K562 (cell line): ENCODE results near the gene FFAR1. TPM values are rescaled to one million over a fixed set of nuclear protein-coding genes. Genes with fewer than 3 reads are reported as not detected.

Source experiments
- ATF3 ChIP-seq, 2 experiments: fragments of 450-650 bp in 1 of 2; sonication (generic) in 1 of 2; formaldehyde crosslinking in 1 of 2; IDR thresholded peaks in 1 of 2; conservative IDR thresholded peaks in 1 of 2; 2 replicates each; pipeline versions ENCODE4 v1.6.1 to v1.8.1; 2016 to 2023; ENCODE audit warnings: mild to moderate bottlenecking in 2 of 2, moderate library complexity in 2 of 2, inconsistent platforms in 1 of 2, missing genetic modification reagents in 1 of 2
- CXXC5 ChIP-seq: fragments of 250-450 bp; sonication (Bioruptor Pico); IDR thresholded peaks from 2 replicates; pipeline ENCODE4 v1.8.0; 2022; ENCODE audit warnings: inconsistent platforms, mild to moderate bottlenecking, moderate library complexity
- ESRRA ChIP-seq: fragments of 450-650 bp; IDR thresholded peaks from 2 replicates; pipeline ENCODE4 v1.6.1; 2014; ENCODE audit warnings: low read depth, mild to moderate bottlenecking, moderate library complexity, borderline replicate concordance
- FOXJ2 ChIP-seq: fragments of 200-800 bp; sonication (Bioruptor generic); IDR thresholded peaks from 2 replicates; pipeline ENCODE4 v1.6.1; 2016; ENCODE audit warnings: missing genetic modification characterization, missing compliant biosample characterization
- HDAC1 ChIP-seq, 2 experiments: fragments of 450-650 bp; IDR thresholded peaks; 2 replicates each; pipeline ENCODE4 v1.6.1; 2016 to 2017; ENCODE audit warnings: inconsistent platforms in 1 of 2, mild to moderate bottlenecking in 1 of 2, moderate library complexity in 1 of 2
- KLF1 ChIP-seq: fragments of 450-650 bp; IDR thresholded peaks from 2 replicates; pipeline ENCODE4 v1.6.1; 2016; ENCODE audit warnings: missing genetic modification characterization, missing compliant biosample characterization
- NCOA1 ChIP-seq: fragments of 450-650 bp; IDR thresholded peaks from 2 replicates; pipeline ENCODE4 v1.6.1; 2016; ENCODE audit warnings: low read depth
- TAL1 ChIP-seq: fragments of 450-650 bp; IDR thresholded peaks from 2 replicates; pipeline ENCODE4 v1.6.1; 2016; ENCODE audit warnings: mild to moderate bottlenecking
- TRIM24 ChIP-seq, 2 experiments: fragments of 450-650 bp; IDR thresholded peaks; 2 replicates each; pipeline ENCODE4 v1.6.1; 2016
- ZBTB7A ChIP-seq: IDR thresholded peaks from 2 replicates; pipeline ENCODE4 v1.6.1; 2011; ENCODE audit warnings: low read depth, mild to moderate bottlenecking, low read length, moderate library complexity, borderline replicate concordance; ENCODE audit not compliant: control insufficient read depth
- polyA plus RNA-seq, 8 experiments: library from polyadenylated mRNA; depleted of rRNA in 4 of 8; stranded (reverse) in 5 of 8; unstranded in 3 of 8; fragments of >200 nt; fragmentation: Nextera tagmentation in 2 of 8; fragmentation: Illumina TruSeq in 1 of 8; extraction: Ambion mirVana in 2 of 8; extraction: Trizol in 1 of 8; gene quantifications; 2 replicates each; pipeline versions ENCODE4 v1.2.1 to v1.2.3, GENCODE V29; 2011 to 2014; ENCODE audit warnings: inconsistent platforms in 1 of 8, missing spikeins in 1 of 8
- total RNA-seq, 7 experiments: library from RNA; depleted of rRNA in 6 of 7; stranded (reverse); fragments of >200 nt in 6 of 7; fragmentation: Illumina TruSeq in 2 of 7; extraction: Trizol in 2 of 7; gene quantifications; 2 replicates each; pipeline versions ENCODE4 v1.2.1 to v1.2.3, GENCODE V29; 2011 to 2021; ENCODE audit warnings: low replicate concordance in 1 of 7
- TF ChIP-seq, protein P1 (sequence below): fragments of 450-650 bp; IDR thresholded peaks from 2 replicates; pipeline ENCODE4 v1.7.1; 2018; ENCODE audit warnings: mild to moderate bottlenecking, low read depth; ENCODE audit not compliant: partially characterized antibody
- TF ChIP-seq, protein P2 (sequence below): fragments of 450-650 bp; IDR thresholded peaks from 2 replicates; pipeline ENCODE4 v1.6.1; 2016; ENCODE audit warnings: mild to moderate bottlenecking, moderate library complexity

Gene FFAR1
- total and polyA plus RNA-seq, 9 of the 15 experiments (the other 6 are each of a cell fraction or from before 2014, with no cell fraction given) = not detected

- TF ChIP-seq ATF3 (IDR thresholded peaks at IDR 0.05) = peak; percentile 84
- no peak for TF ChIP-seq ATF3 (CRISPR knock-in tag; conservative IDR thresholded peaks at IDR 0.05)
- TF ChIP-seq NCOA1 = 0 out of 2 replicates have a peak, but pooled peaks have one; percentile 46
- peak; percentile 66 for TF ChIP-seq CXXC5 (CRISPR knock-in tag)
- 0 out of 2 replicates have a peak, but pooled peaks have one; percentile 22 for TF ChIP-seq FOXJ2 (tag)
- TF ChIP-seq TAL1 = peak; percentile 54; the same call in 1 of the 2 replicates
- TF ChIP-seq KLF1 (tag) = peak; percentile 55; the same call in 1 of the 2 replicates
- TF ChIP-seq ZBTB7A = no peak
- 0 out of 2 replicates have a peak, but pooled peaks have one; percentile 27 for TF ChIP-seq ESRRA
- peak; percentile 32 to 55; a peak in 2 of 4 replicates for TF ChIP-seq TRIM24 (IDR thresholded peaks at IDR 0.05)
- TF ChIP-seq, protein P1, sequence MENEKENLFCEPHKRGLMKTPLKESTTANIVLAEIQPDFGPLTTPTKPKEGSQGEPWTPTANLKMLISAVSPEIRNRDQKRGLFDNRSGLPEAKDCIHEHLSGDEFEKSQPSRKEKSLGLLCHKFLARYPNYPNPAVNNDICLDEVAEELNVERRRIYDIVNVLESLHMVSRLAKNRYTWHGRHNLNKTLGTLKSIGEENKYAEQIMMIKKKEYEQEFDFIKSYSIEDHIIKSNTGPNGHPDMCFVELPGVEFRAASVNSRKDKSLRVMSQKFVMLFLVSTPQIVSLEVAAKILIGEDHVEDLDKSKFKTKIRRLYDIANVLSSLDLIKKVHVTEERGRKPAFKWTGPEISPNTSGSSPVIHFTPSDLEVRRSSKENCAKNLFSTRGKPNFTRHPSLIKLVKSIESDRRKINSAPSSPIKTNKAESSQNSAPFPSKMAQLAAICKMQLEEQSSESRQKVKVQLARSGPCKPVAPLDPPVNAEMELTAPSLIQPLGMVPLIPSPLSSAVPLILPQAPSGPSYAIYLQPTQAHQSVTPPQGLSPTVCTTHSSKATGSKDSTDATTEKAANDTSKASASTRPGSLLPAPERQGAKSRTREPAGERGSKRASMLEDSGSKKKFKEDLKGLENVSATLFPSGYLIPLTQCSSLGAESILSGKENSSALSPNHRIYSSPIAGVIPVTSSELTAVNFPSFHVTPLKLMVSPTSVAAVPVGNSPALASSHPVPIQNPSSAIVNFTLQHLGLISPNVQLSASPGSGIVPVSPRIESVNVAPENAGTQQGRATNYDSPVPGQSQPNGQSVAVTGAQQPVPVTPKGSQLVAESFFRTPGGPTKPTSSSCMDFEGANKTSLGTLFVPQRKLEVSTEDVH = no peak
- TF ChIP-seq, protein P2, sequence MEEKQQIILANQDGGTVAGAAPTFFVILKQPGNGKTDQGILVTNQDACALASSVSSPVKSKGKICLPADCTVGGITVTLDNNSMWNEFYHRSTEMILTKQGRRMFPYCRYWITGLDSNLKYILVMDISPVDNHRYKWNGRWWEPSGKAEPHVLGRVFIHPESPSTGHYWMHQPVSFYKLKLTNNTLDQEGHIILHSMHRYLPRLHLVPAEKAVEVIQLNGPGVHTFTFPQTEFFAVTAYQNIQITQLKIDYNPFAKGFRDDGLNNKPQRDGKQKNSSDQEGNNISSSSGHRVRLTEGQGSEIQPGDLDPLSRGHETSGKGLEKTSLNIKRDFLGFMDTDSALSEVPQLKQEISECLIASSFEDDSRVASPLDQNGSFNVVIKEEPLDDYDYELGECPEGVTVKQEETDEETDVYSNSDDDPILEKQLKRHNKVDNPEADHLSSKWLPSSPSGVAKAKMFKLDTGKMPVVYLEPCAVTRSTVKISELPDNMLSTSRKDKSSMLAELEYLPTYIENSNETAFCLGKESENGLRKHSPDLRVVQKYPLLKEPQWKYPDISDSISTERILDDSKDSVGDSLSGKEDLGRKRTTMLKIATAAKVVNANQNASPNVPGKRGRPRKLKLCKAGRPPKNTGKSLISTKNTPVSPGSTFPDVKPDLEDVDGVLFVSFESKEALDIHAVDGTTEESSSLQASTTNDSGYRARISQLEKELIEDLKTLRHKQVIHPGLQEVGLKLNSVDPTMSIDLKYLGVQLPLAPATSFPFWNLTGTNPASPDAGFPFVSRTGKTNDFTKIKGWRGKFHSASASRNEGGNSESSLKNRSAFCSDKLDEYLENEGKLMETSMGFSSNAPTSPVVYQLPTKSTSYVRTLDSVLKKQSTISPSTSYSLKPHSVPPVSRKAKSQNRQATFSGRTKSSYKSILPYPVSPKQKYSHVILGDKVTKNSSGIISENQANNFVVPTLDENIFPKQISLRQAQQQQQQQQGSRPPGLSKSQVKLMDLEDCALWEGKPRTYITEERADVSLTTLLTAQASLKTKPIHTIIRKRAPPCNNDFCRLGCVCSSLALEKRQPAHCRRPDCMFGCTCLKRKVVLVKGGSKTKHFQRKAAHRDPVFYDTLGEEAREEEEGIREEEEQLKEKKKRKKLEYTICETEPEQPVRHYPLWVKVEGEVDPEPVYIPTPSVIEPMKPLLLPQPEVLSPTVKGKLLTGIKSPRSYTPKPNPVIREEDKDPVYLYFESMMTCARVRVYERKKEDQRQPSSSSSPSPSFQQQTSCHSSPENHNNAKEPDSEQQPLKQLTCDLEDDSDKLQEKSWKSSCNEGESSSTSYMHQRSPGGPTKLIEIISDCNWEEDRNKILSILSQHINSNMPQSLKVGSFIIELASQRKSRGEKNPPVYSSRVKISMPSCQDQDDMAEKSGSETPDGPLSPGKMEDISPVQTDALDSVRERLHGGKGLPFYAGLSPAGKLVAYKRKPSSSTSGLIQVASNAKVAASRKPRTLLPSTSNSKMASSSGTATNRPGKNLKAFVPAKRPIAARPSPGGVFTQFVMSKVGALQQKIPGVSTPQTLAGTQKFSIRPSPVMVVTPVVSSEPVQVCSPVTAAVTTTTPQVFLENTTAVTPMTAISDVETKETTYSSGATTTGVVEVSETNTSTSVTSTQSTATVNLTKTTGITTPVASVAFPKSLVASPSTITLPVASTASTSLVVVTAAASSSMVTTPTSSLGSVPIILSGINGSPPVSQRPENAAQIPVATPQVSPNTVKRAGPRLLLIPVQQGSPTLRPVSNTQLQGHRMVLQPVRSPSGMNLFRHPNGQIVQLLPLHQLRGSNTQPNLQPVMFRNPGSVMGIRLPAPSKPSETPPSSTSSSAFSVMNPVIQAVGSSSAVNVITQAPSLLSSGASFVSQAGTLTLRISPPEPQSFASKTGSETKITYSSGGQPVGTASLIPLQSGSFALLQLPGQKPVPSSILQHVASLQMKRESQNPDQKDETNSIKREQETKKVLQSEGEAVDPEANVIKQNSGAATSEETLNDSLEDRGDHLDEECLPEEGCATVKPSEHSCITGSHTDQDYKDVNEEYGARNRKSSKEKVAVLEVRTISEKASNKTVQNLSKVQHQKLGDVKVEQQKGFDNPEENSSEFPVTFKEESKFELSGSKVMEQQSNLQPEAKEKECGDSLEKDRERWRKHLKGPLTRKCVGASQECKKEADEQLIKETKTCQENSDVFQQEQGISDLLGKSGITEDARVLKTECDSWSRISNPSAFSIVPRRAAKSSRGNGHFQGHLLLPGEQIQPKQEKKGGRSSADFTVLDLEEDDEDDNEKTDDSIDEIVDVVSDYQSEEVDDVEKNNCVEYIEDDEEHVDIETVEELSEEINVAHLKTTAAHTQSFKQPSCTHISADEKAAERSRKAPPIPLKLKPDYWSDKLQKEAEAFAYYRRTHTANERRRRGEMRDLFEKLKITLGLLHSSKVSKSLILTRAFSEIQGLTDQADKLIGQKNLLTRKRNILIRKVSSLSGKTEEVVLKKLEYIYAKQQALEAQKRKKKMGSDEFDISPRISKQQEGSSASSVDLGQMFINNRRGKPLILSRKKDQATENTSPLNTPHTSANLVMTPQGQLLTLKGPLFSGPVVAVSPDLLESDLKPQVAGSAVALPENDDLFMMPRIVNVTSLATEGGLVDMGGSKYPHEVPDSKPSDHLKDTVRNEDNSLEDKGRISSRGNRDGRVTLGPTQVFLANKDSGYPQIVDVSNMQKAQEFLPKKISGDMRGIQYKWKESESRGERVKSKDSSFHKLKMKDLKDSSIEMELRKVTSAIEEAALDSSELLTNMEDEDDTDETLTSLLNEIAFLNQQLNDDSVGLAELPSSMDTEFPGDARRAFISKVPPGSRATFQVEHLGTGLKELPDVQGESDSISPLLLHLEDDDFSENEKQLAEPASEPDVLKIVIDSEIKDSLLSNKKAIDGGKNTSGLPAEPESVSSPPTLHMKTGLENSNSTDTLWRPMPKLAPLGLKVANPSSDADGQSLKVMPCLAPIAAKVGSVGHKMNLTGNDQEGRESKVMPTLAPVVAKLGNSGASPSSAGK = peak; percentile 86
- peak in 1 of 2 experiments; percentile 36; a peak in 2 of 4 replicates for TF ChIP-seq HDAC1 (IDR thresholded peaks at IDR 0.05)
These were observed 41.6 kb downstream of the FFAR1 start (continued) for GRCh38 chr19:35389192-35389861.
